CD4-positive, alpha-beta T cell (primary cell): Measurements from ENCODE around the gene ERN2. TPM values are rescaled to one million over a fixed set of nuclear protein-coding genes. Genes with fewer than 3 reads are reported as not detected.

ENCODE experiments used
- ATAC-seq: fragments of 200-7000 bp; cut with Tn5 transposase; one replicate; pipeline ENCODE4 v1.10.0; 2022; ENCODE audit warnings: mild to moderate bottlenecking; ENCODE audit not compliant: poor library complexity
- CTCF ChIA-PET: fragments of 350-600 bp; sonication (Branson Sonifier 250); formaldehyde crosslinking; loops from one replicate; lab custom pipeline; 2021; ENCODE audit warnings: antibody characterized with exemption, inconsistent platforms; lab: Charles Lee
- POLR2A ChIA-PET: fragments of 350-600 bp; sonication (Branson Sonifier 250); formaldehyde crosslinking; loops from one replicate; lab custom pipeline; 2021; ENCODE audit warnings: antibody characterized with exemption, inconsistent platforms; lab: Charles Lee
- DNase-seq, 14 experiments: peaks; one replicate each; pipeline ENCODE4 v3.0.0-alpha.2; 2013 to 2020; ENCODE audit warnings: mixed read lengths in 2 of 14
- H3K27ac ChIP-seq, 2 donors: one replicate each; pipeline versions ENCODE4 v1.5.1 to v1.7.0; 2013; ENCODE audit warnings: low read length in 2 of 2, low read depth in 1 of 2, mild to moderate bottlenecking in 1 of 2
- H3K27me3 ChIP-seq, 2 experiments: 1 replicate in 1 of 2; 2 replicates in 1 of 2; pipeline versions ENCODE4 v1.6.1 to v1.7.0; 2013; ENCODE audit warnings: low read length in 2 of 2, control low read depth in 1 of 2, mild to moderate bottlenecking in 1 of 2, moderate library complexity in 1 of 2; ENCODE audit not compliant: insufficient read depth in 2 of 2, control insufficient read depth in 1 of 2
- H3K36me3 ChIP-seq: one replicate; pipeline ENCODE4 v1.6.1; 2013; ENCODE audit warnings: low read length, control low read depth; ENCODE audit not compliant: insufficient read depth
- H3K4me1 ChIP-seq: one replicate; pipeline ENCODE4 v1.6.1; 2013; ENCODE audit warnings: low read length, control low read depth; ENCODE audit not compliant: insufficient read depth
- H3K4me3 ChIP-seq: one replicate; pipeline ENCODE4 v1.5.1; 2013; ENCODE audit warnings: mild to moderate bottlenecking, low read length, moderate library complexity
- H3K9me3 ChIP-seq, 2 experiments: 1 replicate in 1 of 2; 2 replicates in 1 of 2; pipeline versions ENCODE4 v1.6.1 to v1.7.0; 2013; ENCODE audit warnings: low read length in 2 of 2, mild to moderate bottlenecking in 2 of 2, control low read depth in 1 of 2, moderate library complexity in 1 of 2; ENCODE audit not compliant: control insufficient read depth in 1 of 2, insufficient read depth in 1 of 2
- H3K27ac Mint-ChIP-seq: one replicate; pipeline ENCODE4 v1.8.0; 2020; ENCODE audit warnings: mixed read lengths
- H3K27me3 Mint-ChIP-seq: one replicate; pipeline ENCODE4 v1.8.0; 2021; ENCODE audit warnings: mixed read lengths
- H3K36me3 Mint-ChIP-seq: one replicate; pipeline ENCODE4 v1.8.0; 2021; ENCODE audit warnings: low read depth, mixed read lengths
- H3K4me1 Mint-ChIP-seq: one replicate; pipeline ENCODE4 v1.8.0; 2021; ENCODE audit warnings: low read depth, mixed read lengths
- H3K4me3 Mint-ChIP-seq: one replicate; pipeline ENCODE4 v1.8.0; 2020; ENCODE audit warnings: mild to moderate bottlenecking, mixed read lengths
- H3K9me3 Mint-ChIP-seq: one replicate; pipeline ENCODE4 v1.8.0; 2020; ENCODE audit warnings: mixed read lengths
- intact Hi-C, 2 experiments: fragments of 100-400 bp; cut with DNase I in 1 of 2; cut with micrococcal nuclease in 1 of 2; formaldehyde crosslinking; loops; one replicate each; pipeline versions ENCODE4 v1.15.1 to v1.9.0; 2023 to 2025; cut with DNase I, micrococcal nuclease
- total RNA-seq, 174 experiments: library from RNA in 2 of 174; stranded (reverse) in 2 of 174; gene quantifications; one replicate each; pipeline ENCODE4 v1.2.3 and lab custom pipeline; 2021 to 2026
- TF ChIP-seq, protein P1 (sequence below): fragments of 200-600 bp; IDR thresholded peaks from one replicate; pipeline ENCODE4 v1.8.0; 2022; ENCODE audit warnings: antibody characterized with exemption, mild to moderate bottlenecking

The ERN2 gene
- total RNA-seq, 2 experiments from 2014 or later, result not detected

DNA sequence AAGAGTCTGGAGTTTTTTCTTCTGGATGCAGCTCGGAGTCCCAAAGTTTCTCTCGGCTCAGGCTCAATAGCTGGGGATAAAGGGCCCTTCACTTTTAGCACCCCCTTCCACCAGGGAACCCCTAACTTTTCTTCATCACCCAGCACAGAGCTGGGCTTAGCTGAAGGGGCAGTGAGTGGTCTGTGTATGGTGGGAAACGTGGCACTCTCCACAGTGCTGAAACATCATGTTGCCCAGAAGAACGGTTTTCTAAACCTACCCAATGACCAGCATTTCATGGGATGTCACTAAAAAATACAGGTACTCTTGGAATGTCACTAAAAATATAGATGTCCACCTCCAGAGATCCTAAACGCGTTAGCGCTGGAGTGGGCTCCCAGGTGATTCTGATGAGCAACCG lies 12.0 kb downstream of the ERN2 start:
- intact Hi-C loops, result loop anchor here in 1 of 2 experiments (5.0 kb wide), 1 partner anchor 51 kb away; no protein-coding TSS in a partner anchor
- ChIA-PET POLR2A (no interaction called here), CTCF (no interaction called here)

DNA sequence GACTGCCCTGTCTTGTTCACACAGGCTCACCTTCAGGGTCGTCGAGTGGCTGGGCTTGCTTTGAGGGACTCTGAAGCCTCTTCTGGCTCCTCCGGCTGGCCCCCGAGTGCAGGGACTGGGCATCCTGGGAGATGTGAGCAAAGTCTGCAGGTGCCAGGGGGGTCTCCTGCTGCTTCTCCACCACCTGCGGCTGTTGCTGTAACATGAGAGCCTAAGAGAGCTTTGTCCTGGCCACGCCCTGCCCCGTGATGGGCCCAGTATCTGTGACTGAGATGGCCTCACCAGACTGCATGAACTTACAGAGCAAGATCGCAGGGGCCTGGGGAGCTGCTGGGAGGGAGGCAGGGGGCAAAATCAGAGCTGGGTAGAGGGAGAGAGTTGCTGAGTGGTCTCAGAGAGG lies 12.5 kb downstream of the ERN2 start:
- DNase-seq (no peak), ATAC-seq (no peak)
- no peaks in the 10 kb centered on the region for H3K36me3 Mint-ChIP-seq
- intact Hi-C loops, result loop anchor here in 1 of 2 experiments (5.0 kb wide), 1 partner anchor 52 kb away; no protein-coding TSS in a partner anchor
- H3K4me1 Mint-ChIP-seq, result no peaks in the 10 kb centered on the region
- Histone ChIP-seq H3K27ac (no peak overlapping the region), H3K4me3 (no peak overlapping the region), H3K27me3 (no peaks in the 10 kb centered on the region), H3K9me3 (no peaks in the 10 kb centered on the region), H3K36me3 (no peaks in the 10 kb centered on the region), H3K4me1 (peaks cover 8% of the 10 kb centered on the region)
- H3K4me3 Mint-ChIP-seq, result no peak overlapping the region
- ChIA-PET CTCF (no interaction called here), POLR2A (no interaction called here)
- H3K27me3 Mint-ChIP-seq, result peaks cover 11% of the 10 kb centered on the region
- no peak overlapping the region for H3K27ac Mint-ChIP-seq
- TF ChIP-seq, protein P1, sequence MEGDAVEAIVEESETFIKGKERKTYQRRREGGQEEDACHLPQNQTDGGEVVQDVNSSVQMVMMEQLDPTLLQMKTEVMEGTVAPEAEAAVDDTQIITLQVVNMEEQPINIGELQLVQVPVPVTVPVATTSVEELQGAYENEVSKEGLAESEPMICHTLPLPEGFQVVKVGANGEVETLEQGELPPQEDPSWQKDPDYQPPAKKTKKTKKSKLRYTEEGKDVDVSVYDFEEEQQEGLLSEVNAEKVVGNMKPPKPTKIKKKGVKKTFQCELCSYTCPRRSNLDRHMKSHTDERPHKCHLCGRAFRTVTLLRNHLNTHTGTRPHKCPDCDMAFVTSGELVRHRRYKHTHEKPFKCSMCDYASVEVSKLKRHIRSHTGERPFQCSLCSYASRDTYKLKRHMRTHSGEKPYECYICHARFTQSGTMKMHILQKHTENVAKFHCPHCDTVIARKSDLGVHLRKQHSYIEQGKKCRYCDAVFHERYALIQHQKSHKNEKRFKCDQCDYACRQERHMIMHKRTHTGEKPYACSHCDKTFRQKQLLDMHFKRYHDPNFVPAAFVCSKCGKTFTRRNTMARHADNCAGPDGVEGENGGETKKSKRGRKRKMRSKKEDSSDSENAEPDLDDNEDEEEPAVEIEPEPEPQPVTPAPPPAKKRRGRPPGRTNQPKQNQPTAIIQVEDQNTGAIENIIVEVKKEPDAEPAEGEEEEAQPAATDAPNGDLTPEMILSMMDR, result no peak
- peaks cover 3% of the 10 kb centered on the region for H3K9me3 Mint-ChIP-seq

More for the DNA sequence above, 12.0 kb downstream of the ERN2 start:
- ATAC-seq, result no peak
- Histone ChIP-seq H3K9me3 (no peaks in the 10 kb centered on the region), H3K36me3 (no peaks in the 10 kb centered on the region), H3K27ac (no peak overlapping the region), H3K27me3 (peaks cover 0 to 4% of the 10 kb centered on the region in 2 experiments), H3K4me1 (peaks cover 8% of the 10 kb centered on the region), H3K4me3 (no peak overlapping the region)
- TF ChIP-seq, protein P1, result no peak
- Mint-ChIP-seq H3K9me3 (peaks cover 3% of the 10 kb centered on the region), H3K4me1 (no peaks in the 10 kb centered on the region), H3K27ac (no peak overlapping the region), H3K4me3 (no peak overlapping the region), H3K27me3 (peaks cover 17% of the 10 kb centered on the region), H3K36me3 (no peaks in the 10 kb centered on the region)
- DNase-seq, result no peak

DNA sequence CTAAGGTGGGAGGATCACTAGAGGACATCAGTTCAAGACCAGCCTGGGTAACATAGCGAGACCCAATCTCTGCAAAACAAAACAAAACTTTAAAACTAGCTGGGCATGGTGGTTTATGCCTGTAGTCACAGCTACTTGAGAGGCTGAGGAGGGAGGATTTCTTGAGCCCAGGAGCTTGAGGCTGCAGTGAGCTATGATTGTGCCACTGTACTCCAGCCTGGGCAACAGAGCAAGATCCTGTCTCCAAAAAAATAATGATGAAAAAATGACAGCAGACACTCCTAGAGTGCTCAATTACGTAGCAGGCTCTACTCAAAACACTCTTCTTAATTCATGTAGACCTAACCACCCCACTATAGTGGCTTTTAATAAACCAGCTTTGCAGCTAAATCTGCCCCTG lies 12.9 kb downstream of the ERN2 start:
- CTCF ChIA-PET, result no interaction called here
- Mint-ChIP-seq H3K27me3 (peaks cover 7% of the 10 kb centered on the region), H3K9me3 (peaks cover 3% of the 10 kb centered on the region), H3K27ac (no peak overlapping the region), H3K36me3 (no peaks in the 10 kb centered on the region), H3K4me3 (no peak overlapping the region), H3K4me1 (no peaks in the 10 kb centered on the region)
- POLR2A ChIA-PET, result no interaction called here
- H3K27me3 ChIP-seq, result no peaks in the 10 kb centered on the region
- intact Hi-C loops, result loop anchor here in 1 of 2 experiments (5.0 kb wide), 1 partner anchor 52 kb away; no protein-coding TSS in a partner anchor
- H3K4me1 ChIP-seq, result peaks cover 8% of the 10 kb centered on the region
- H3K4me3 ChIP-seq, result no peak overlapping the region
- TF ChIP-seq, protein P1, result no peak
- no peaks in the 10 kb centered on the region for H3K9me3 ChIP-seq
- DNase-seq (no peak), ATAC-seq (no peak)
- no peak overlapping the region for H3K27ac ChIP-seq
- no peaks in the 10 kb centered on the region for H3K36me3 ChIP-seq
